Fibroblast of lung (primary cell): ENCODE data around the gene FAM187B. TPM values are rescaled to one million over a fixed set of nuclear protein-coding genes. Genes with fewer than 3 reads are reported as not detected.
"Not testable (repeated sequence)": the region's sequence is repeated elsewhere in the genome, so short reads cannot be mapped to it uniquely, and the experiment has no call there.

Experiments used
- DNase-seq, 2 donors: peaks; one replicate each; pipeline versions ENCODE4 v3.0.0 to v3.0.0-alpha.2; 2010; ENCODE audit warnings: low read depth in 2 of 2
- H2AFZ ChIP-seq: 2 replicates; pipeline ENCODE4 v1.5.1; 2012; ENCODE audit warnings: low read length, control low read depth, inconsistent platforms
- H3K27ac ChIP-seq: 2 replicates; pipeline ENCODE4 v1.5.1; 2011; ENCODE audit warnings: low read length, control low read depth; ENCODE audit not compliant: insufficient read depth
- H3K27me3 ChIP-seq: 2 replicates; pipeline ENCODE4 v1.5.1; 2011; ENCODE audit warnings: mild to moderate bottlenecking, low read length; ENCODE audit not compliant: control insufficient read depth, insufficient read depth
- H3K36me3 ChIP-seq: 2 replicates; pipeline ENCODE4 v1.5.1; 2011; ENCODE audit warnings: low read length; ENCODE audit not compliant: control insufficient read depth, insufficient read depth
- H3K4me1 ChIP-seq: 2 replicates; pipeline ENCODE4 v1.5.1; 2011; ENCODE audit warnings: low read length; ENCODE audit not compliant: control insufficient read depth, insufficient read depth; ENCODE audit errors: extremely low read depth
- H3K4me2 ChIP-seq: 2 replicates; pipeline ENCODE4 v1.5.1; 2011; ENCODE audit warnings: low read length, control low read depth; ENCODE audit not compliant: insufficient read depth; ENCODE audit errors: extremely low read depth
- H3K4me3 ChIP-seq, 4 experiments: fragments of 200-600 bp in 1 of 4; sonication (generic) in 1 of 4; replicated peaks in 1 of 4; 2 replicates each; pipeline ENCODE4 v1.5.1; 2011 to 2016; ENCODE audit warnings: low read length in 4 of 4, low read depth in 3 of 4, mild to moderate bottlenecking in 3 of 4, control low read depth in 2 of 4, inconsistent platforms in 1 of 4, mixed read lengths in 1 of 4; ENCODE audit not compliant: insufficient read depth in 1 of 4; ENCODE audit errors: control extremely low read depth in 1 of 4
- H3K79me2 ChIP-seq: 2 replicates; pipeline ENCODE4 v1.5.1; 2012; ENCODE audit warnings: mild to moderate bottlenecking, low read length, inconsistent platforms; ENCODE audit not compliant: control insufficient read depth, insufficient read depth
- H3K9ac ChIP-seq: 2 replicates; pipeline ENCODE4 v1.5.1; 2011; ENCODE audit warnings: mild to moderate bottlenecking, low read length, control low read depth; ENCODE audit not compliant: insufficient read depth
- H3K9me3 ChIP-seq: 2 replicates; pipeline ENCODE4 v1.5.1; 2012; ENCODE audit warnings: low read depth, low read length; ENCODE audit not compliant: control insufficient read depth, insufficient read depth
- H4K20me1 ChIP-seq: 2 replicates; pipeline ENCODE4 v1.5.1; 2011; ENCODE audit warnings: low read length; ENCODE audit not compliant: control insufficient read depth, insufficient read depth; ENCODE audit errors: extremely low read depth
- CTCF ChIP-seq, 2 donors: IDR thresholded peaks in 1 of 2; conservative IDR thresholded peaks in 1 of 2; 1 replicate in 1 of 2; 2 replicates in 1 of 2; pipeline ENCODE4 v1.5.1; 2011 to 2012; ENCODE audit warnings: low read length in 2 of 2, control low read depth in 1 of 2, inconsistent platforms in 1 of 2, low read depth in 1 of 2, mild to moderate bottlenecking in 1 of 2
- EZH2 ChIP-seq: IDR thresholded peaks from 2 replicates; pipeline ENCODE4 v1.5.1; 2012; ENCODE audit warnings: low read length, control low read depth, mild to moderate bottlenecking; ENCODE audit errors: missing control alignments
- polyA plus RNA-seq, 2 donors: library from polyadenylated mRNA; depleted of rRNA in 1 of 2; stranded (reverse) in 1 of 2; unstranded in 1 of 2; fragments of >200 nt; gene quantifications; 2 replicates each; pipeline ENCODE4 v1.2.1, GENCODE V29; 2011 to 2012; ENCODE audit warnings: missing spikeins in 1 of 2
- total RNA-seq: library from RNA; depleted of rRNA; stranded (reverse); fragments of >200 nt; gene quantifications from 2 replicates; pipeline ENCODE4 v1.2.1, GENCODE V29; 2014

Gene FAM187B
- total and polyA plus RNA-seq, 2 donors (not counting 1 experiment from before 2014, with no cell fraction given): not detected

GRCh38 chr19:35246466-35247092 lies 18.0 kb upstream of the FAM187B start:
- TF ChIP-seq CTCF (conservative IDR thresholded peaks at IDR 0.05 in 1 of 2, IDR thresholded peaks at IDR 0.05 in 1 of 2; ENCODE audit: low read depth in 1 of 2, low read length in 2 of 2) (no peak), EZH2 (no peak)
- Histone ChIP-seq H3K36me3 (no peaks in the 10 kb centered on the region), H2AFZ (no peak overlapping the region), H3K4me1 (no peaks in the 10 kb centered on the region), H3K9me3 (no peaks in the 10 kb centered on the region), H3K4me3 (no peak overlapping the region), H3K9ac (no peak overlapping the region), H3K4me2 (no peak overlapping the region), H3K27me3 (peaks cover 23% of the 10 kb centered on the region), H4K20me1 (no peaks in the 10 kb centered on the region), H3K79me2 (no peaks in the 10 kb centered on the region), H3K27ac (no peak overlapping the region)
- no peak for DNase-seq

- TF ChIP-seq CTCF (conservative IDR thresholded peaks at IDR 0.05 in 1 of 2, IDR thresholded peaks at IDR 0.05 in 1 of 2; ENCODE audit: low read depth in 1 of 2, low read length in 2 of 2) (no peak), EZH2 (no peak)
- Histone ChIP-seq H3K4me2 (no peak overlapping the region), H2AFZ (no peak overlapping the region), H3K27me3 (peaks cover 3% of the 10 kb centered on the region), H3K27ac (no peak overlapping the region), H4K20me1 (no peaks in the 10 kb centered on the region), H3K9me3 (no peaks in the 10 kb centered on the region), H3K9ac (no peak overlapping the region), H3K4me3 (no peak overlapping the region), H3K79me2 (no peaks in the 10 kb centered on the region), H3K36me3 (no peaks in the 10 kb centered on the region), H3K4me1 (no peaks in the 10 kb centered on the region)
- no peak for DNase-seq
Observed at GRCh38 chr19:35241417-35241816, 12.9 kb upstream of the FAM187B start.

DNA sequence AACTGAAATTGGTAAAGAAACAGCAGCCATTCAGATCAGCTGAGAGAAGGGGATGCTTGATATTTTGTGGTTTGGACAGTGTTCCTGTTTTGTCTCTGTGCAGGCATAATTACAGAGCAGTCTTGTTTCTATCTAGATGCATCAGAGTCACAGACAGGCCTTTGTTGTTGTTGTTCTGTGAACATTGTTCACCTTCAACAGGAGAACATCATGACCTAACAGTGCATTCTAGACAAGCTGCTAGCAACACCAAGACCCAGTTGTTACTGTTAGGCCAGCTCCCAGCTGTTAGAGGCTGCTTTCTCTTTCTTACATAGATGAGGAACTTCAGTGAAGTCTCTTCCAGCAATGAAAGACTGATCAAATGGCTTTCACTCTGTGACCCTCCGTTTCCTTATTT lies 11.8 kb upstream of the FAM187B start:
- Histone ChIP-seq H3K4me2 (no peak overlapping the region), H3K27me3 (no peaks in the 10 kb centered on the region), H3K9ac (no peak overlapping the region), H4K20me1 (no peaks in the 10 kb centered on the region), H3K4me1 (no peaks in the 10 kb centered on the region), H3K9me3 (no peaks in the 10 kb centered on the region), H3K27ac (no peak overlapping the region), H3K79me2 (no peaks in the 10 kb centered on the region), H3K36me3 (no peaks in the 10 kb centered on the region), H2AFZ (no peak overlapping the region), H3K4me3 (no peak overlapping the region)
- no peak for TF ChIP-seq EZH2
- TF ChIP-seq CTCF (conservative IDR thresholded peaks at IDR 0.05 in 1 of 2, IDR thresholded peaks at IDR 0.05 in 1 of 2; ENCODE audit: low read depth in 1 of 2, low read length in 2 of 2): no peak
- no peak for DNase-seq

DNA sequence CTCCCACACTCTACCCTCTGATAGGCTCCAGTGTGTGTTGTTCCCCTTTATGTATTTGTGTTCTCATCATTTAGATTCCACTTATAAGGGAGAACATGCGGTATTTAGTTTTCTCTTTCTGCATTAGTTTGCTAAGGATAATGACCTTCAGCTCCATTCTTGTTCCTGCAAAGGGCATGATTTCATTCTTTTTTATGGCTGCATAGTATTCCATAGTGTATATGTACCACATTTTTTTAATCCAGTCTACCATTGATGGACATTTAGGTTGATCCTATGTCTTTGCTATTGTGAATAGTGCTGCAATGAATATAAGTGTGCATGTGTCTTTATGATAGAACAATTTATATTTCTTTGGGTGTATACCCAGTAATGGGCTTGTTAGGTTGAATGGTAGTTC lies 11.1 kb upstream of the FAM187B start:
- H3K27ac ChIP-seq, H3K4me1 ChIP-seq, H2AFZ ChIP-seq, H3K27me3 ChIP-seq, H3K36me3 ChIP-seq, H3K4me2 ChIP-seq, H3K4me3 ChIP-seq, H3K9ac ChIP-seq, H3K79me2 ChIP-seq, H3K9me3 ChIP-seq, DNase-seq, H4K20me1 ChIP-seq: not testable (repeated sequence)
